K562 (cell line): Measurements from ENCODE around the gene BCL2L13. TPM values are rescaled to one million over a fixed set of nuclear protein-coding genes. Genes with fewer than 3 reads are reported as not detected.
A peak's percentile ranks its signal among the peaks of the same experiment; 100 is the strongest.

Source experiments
- CTCFL ChIP-seq: IDR thresholded peaks from 2 replicates; pipeline ENCODE4 v1.6.1; 2011; ENCODE audit warnings: borderline replicate concordance, low read depth, mild to moderate bottlenecking, moderate library complexity, low read length; ENCODE audit not compliant: insufficient read depth, poor library complexity, severe bottlenecking
- CUX1 ChIP-seq: fragments of 200-800 bp; sonication (Bioruptor generic); IDR thresholded peaks from 2 replicates; pipeline ENCODE4 v1.6.1; 2016; ENCODE audit warnings: missing genetic modification characterization, missing compliant biosample characterization
- ESRRA ChIP-seq: fragments of 450-650 bp; IDR thresholded peaks from 2 replicates; pipeline ENCODE4 v1.6.1; 2014; ENCODE audit warnings: low read depth, mild to moderate bottlenecking, moderate library complexity, borderline replicate concordance
- MAX ChIP-seq: sonication (generic); formaldehyde crosslinking; IDR thresholded peaks from 2 replicates; pipeline ENCODE4 v1.9.0; 2022; ENCODE audit warnings: mild to moderate bottlenecking, missing genetic modification reagents
- POLR2A ChIP-seq: fragments of 450-650 bp; conservative IDR thresholded peaks from 2 replicates; pipeline ENCODE4 v1.6.1; 2016
- RFX5 ChIP-seq: IDR thresholded peaks from 2 replicates; pipeline ENCODE4 v1.6.1; 2011; ENCODE audit warnings: low read depth, mild to moderate bottlenecking, improper control_type of control experiment, low read length
- SIRT6 ChIP-seq: IDR thresholded peaks from one replicate; pipeline ENCODE4 v1.6.1; 2012; ENCODE audit warnings: low read depth, mild to moderate bottlenecking, control low read depth, inconsistent platforms, low read length, moderate library complexity
- ZC3H8 ChIP-seq: fragments of 450-650 bp; IDR thresholded peaks from 2 replicates; pipeline ENCODE4 v1.6.1; 2017
- ZNF561 ChIP-seq: fragments of 450-650 bp; formaldehyde crosslinking; conservative IDR thresholded peaks from 2 replicates; pipeline ENCODE4 v1.4.0; 2020; ENCODE audit warnings: mild to moderate bottlenecking, moderate library complexity
- polyA plus RNA-seq, 8 experiments: library from polyadenylated mRNA; depleted of rRNA in 4 of 8; stranded (reverse) in 5 of 8; unstranded in 3 of 8; fragments of >200 nt; fragmentation: Nextera tagmentation in 2 of 8; fragmentation: Illumina TruSeq in 1 of 8; extraction: Ambion mirVana in 2 of 8; extraction: Trizol in 1 of 8; gene quantifications; 2 replicates each; pipeline versions ENCODE4 v1.2.1 to v1.2.3, GENCODE V29; 2011 to 2014; ENCODE audit warnings: inconsistent platforms in 1 of 8, missing spikeins in 1 of 8
- total RNA-seq, 7 experiments: library from RNA; depleted of rRNA in 6 of 7; stranded (reverse); fragments of >200 nt in 6 of 7; fragmentation: Illumina TruSeq in 2 of 7; extraction: Trizol in 2 of 7; gene quantifications; 2 replicates each; pipeline versions ENCODE4 v1.2.1 to v1.2.3, GENCODE V29; 2011 to 2021; ENCODE audit warnings: low replicate concordance in 1 of 7

Gene BCL2L13
- total and polyA plus RNA-seq, 9 of the 15 experiments (the other 6 are each of a cell fraction or from before 2014, with no cell fraction given): 41.5 to 63.4 (median 56.5) TPM

- peak; percentile 55; the same call in 1 of the 2 replicates for TF ChIP-seq ESRRA
- TF ChIP-seq CUX1 (CRISPR knock-in tag): no peak
- no peak for TF ChIP-seq ZNF561
- TF ChIP-seq SIRT6: no peak
- TF ChIP-seq ZC3H8: no peak
- TF ChIP-seq RFX5: no peak
- no peak for TF ChIP-seq MAX (CRISPR knock-in tag)
- peak; percentile 91 for TF ChIP-seq POLR2A
- no peak for TF ChIP-seq CTCFL
Observed at GRCh38 chr22:17628406-17629172, 10.0 kb upstream of the BCL2L13 start, which contains the start of gene ATP6V1E1 (continued).
